Colonic mucosa (tissue), 4 donors: ENCODE measurements around the gene UTS2R. TPM values are rescaled to one million over a fixed set of nuclear protein-coding genes. Genes with fewer than 3 reads are reported as not detected.
A peak's percentile ranks its signal among the peaks of the same experiment; 100 is the strongest.

Experiments
- DNase-seq: peaks from one replicate; pipeline ENCODE4 v3.0.0-alpha.2; 2020
- H3K27ac ChIP-seq: fragments of 200-600 bp; one replicate; pipeline ENCODE4 v1.8.0; 2021
- H3K27me3 ChIP-seq: fragments of 200-600 bp; one replicate; pipeline ENCODE4 v1.8.0; 2021
- H3K36me3 ChIP-seq: fragments of 200-600 bp; one replicate; pipeline ENCODE4 v1.8.0; 2021
- H3K4me1 ChIP-seq: fragments of 200-600 bp; one replicate; pipeline ENCODE4 v1.8.0; 2021; ENCODE audit warnings: mild to moderate bottlenecking
- H3K4me3 ChIP-seq: fragments of 200-600 bp; one replicate; pipeline ENCODE4 v1.8.0; 2021
- H3K9ac ChIP-seq, 2 donors: one replicate each; pipeline ENCODE4 v1.7.0; 2013; ENCODE audit warnings: control low read depth in 2 of 2, low read depth in 2 of 2, low read length in 2 of 2
- H3K9me3 ChIP-seq: fragments of 200-600 bp; one replicate; pipeline ENCODE4 v1.8.0; 2021
- CTCF ChIP-seq: fragments of 200-600 bp; IDR thresholded peaks from one replicate; pipeline ENCODE4 v1.8.0; 2022; ENCODE audit warnings: antibody characterized with exemption, mild to moderate bottlenecking
- intact Hi-C: fragments of 100-400 bp; cut with DNase I; formaldehyde crosslinking; loops from one replicate; pipeline ENCODE4 v1.14.1; 2022
- total RNA-seq, 2 donors: library from RNA; stranded (reverse); fragmentation: NEBNext Ultra II Directional in 1 of 2; extraction: Animal tissue kit (Norgen Biotek cat#: 25700) in 1 of 2; gene quantifications; one replicate each; pipeline ENCODE4 v1.2.1, GENCODE V29; 2021
- donor health status: healthy.
- donor health status: DM: no; HTN: no; CAD: no.
- donor health status: DM: no; HTN: no; CAD: no.

The UTS2R gene
- total RNA-seq, 2 donors from 2014 or later = not detected

GRCh38 chr17:82348866-82349265 lies 22.7 kb upstream of the UTS2R start:
- H3K9ac ChIP-seq = no peak overlapping the region
- no peak for TF ChIP-seq CTCF
- no peak overlapping the region for H3K27ac ChIP-seq
- no peak overlapping the region for H3K4me3 ChIP-seq
- no peaks in the 10 kb centered on the region for H3K9me3 ChIP-seq
- H3K36me3 ChIP-seq = no peaks in the 10 kb centered on the region
- H3K27me3 ChIP-seq = no peaks in the 10 kb centered on the region
- DNase-seq = no peak
- H3K4me1 ChIP-seq = peaks cover 4% of the 10 kb centered on the region
- intact Hi-C loops = no loop called here

- no peaks in the 10 kb centered on the region for H3K36me3 ChIP-seq
- intact Hi-C loops = no loop called here
- DNase-seq = no peak
- H3K27me3 ChIP-seq = no peaks in the 10 kb centered on the region
- TF ChIP-seq CTCF = no peak
- peaks cover 4% of the 10 kb centered on the region for H3K4me1 ChIP-seq
- H3K27ac ChIP-seq = no peak overlapping the region
- no peak overlapping the region for H3K9ac ChIP-seq
- H3K9me3 ChIP-seq = no peaks in the 10 kb centered on the region
- H3K4me3 ChIP-seq = no peak overlapping the region
Measured at GRCh38 chr17:82349287-82349701, 22.3 kb upstream of the UTS2R start.

- no peak overlapping the region for H3K4me3 ChIP-seq
- intact Hi-C loops = loop anchor here (1.0 to 10.0 kb wide), 2 partner anchors 64 to 414 kb away; no protein-coding TSS in a partner anchor
- H3K9me3 ChIP-seq = no peaks in the 10 kb centered on the region
- H3K27me3 ChIP-seq = no peaks in the 10 kb centered on the region
- H3K4me1 ChIP-seq = peaks cover 4% of the 10 kb centered on the region
- TF ChIP-seq CTCF = no peak
- H3K36me3 ChIP-seq = no peaks in the 10 kb centered on the region
- DNase-seq = no peak
- no peak overlapping the region for H3K9ac ChIP-seq
- H3K27ac ChIP-seq = no peak overlapping the region
Measured at GRCh38 chr17:82350182-82351030, 21.2 kb upstream of the UTS2R start.

GRCh38 chr17:82351254-82351712 lies 20.3 kb upstream of the UTS2R start:
- no peaks in the 10 kb centered on the region for H3K27me3 ChIP-seq
- no peak for TF ChIP-seq CTCF
- no peaks in the 10 kb centered on the region for H3K9me3 ChIP-seq
- H3K27ac ChIP-seq = no peak overlapping the region
- intact Hi-C loops = loop anchor here (1.0 to 10.0 kb wide), 2 partner anchors 63 to 414 kb away; no protein-coding TSS in a partner anchor
- no peak for DNase-seq
- H3K4me1 ChIP-seq = peaks cover 4% of the 10 kb centered on the region
- H3K36me3 ChIP-seq = no peaks in the 10 kb centered on the region
- H3K4me3 ChIP-seq = no peak overlapping the region
- no peak overlapping the region for H3K9ac ChIP-seq

- H3K4me3 ChIP-seq = no peak overlapping the region
- peak; percentile 93 for TF ChIP-seq CTCF
- no peak overlapping the region for H3K9ac ChIP-seq
- intact Hi-C loops = loop anchor here (1.0 to 10.0 kb wide), 2 partner anchors 62 to 413 kb away; no protein-coding TSS in a partner anchor
- DNase-seq = peak; percentile 86
- peaks cover 3% of the 10 kb centered on the region for H3K27me3 ChIP-seq
- H3K4me1 ChIP-seq = peaks cover 4% of the 10 kb centered on the region
- no peak overlapping the region for H3K27ac ChIP-seq
- no peaks in the 10 kb centered on the region for H3K9me3 ChIP-seq
- H3K36me3 ChIP-seq = no peaks in the 10 kb centered on the region
Measured at GRCh38 chr17:82351713-82352488, 19.7 kb upstream of the UTS2R start.
